ENCODE results near the gene POU2AF2.

- TF ChIP-seq, protein P1, sequence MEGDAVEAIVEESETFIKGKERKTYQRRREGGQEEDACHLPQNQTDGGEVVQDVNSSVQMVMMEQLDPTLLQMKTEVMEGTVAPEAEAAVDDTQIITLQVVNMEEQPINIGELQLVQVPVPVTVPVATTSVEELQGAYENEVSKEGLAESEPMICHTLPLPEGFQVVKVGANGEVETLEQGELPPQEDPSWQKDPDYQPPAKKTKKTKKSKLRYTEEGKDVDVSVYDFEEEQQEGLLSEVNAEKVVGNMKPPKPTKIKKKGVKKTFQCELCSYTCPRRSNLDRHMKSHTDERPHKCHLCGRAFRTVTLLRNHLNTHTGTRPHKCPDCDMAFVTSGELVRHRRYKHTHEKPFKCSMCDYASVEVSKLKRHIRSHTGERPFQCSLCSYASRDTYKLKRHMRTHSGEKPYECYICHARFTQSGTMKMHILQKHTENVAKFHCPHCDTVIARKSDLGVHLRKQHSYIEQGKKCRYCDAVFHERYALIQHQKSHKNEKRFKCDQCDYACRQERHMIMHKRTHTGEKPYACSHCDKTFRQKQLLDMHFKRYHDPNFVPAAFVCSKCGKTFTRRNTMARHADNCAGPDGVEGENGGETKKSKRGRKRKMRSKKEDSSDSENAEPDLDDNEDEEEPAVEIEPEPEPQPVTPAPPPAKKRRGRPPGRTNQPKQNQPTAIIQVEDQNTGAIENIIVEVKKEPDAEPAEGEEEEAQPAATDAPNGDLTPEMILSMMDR (IDR thresholded peaks at IDR 0.05): no peak
- TF ChIP-seq POLR2A (IDR thresholded peaks at IDR 0.05) (no peak), POLR2AphosphoS5 (IDR thresholded peaks at IDR 0.05) (no peak)
These were observed 84.0 kb downstream of the POU2AF2 start for GRCh38 chr11:111329306-111330204.

Data from breast epithelium (tissue), 3 donors.